NCI-H128 (cell line): ENCODE measurements around the gene PDPK1.
"Not testable (repeated sequence)": the region's sequence is repeated elsewhere in the genome, so short reads cannot be mapped to it uniquely, and the experiment has no call there.

Experiments
- DNase-seq: peaks from one replicate; lab custom pipeline; 2025; ENCODE audit not compliant: unreplicated experiment; lab: John Stamatoyannopoulos, UW

The PDPK1 gene

GRCh38 chr16:2609827-2610470, 72.1 kb downstream of the PDPK1 start:
- DNase-seq: no peak

- DNase-seq: no peak
Measured at GRCh38 chr16:2610781-2611498, 73.1 kb downstream of the PDPK1 start.

GRCh38 chr16:2611499-2611862, 73.7 kb downstream of the PDPK1 start:
- DNase-seq: no peak

- DNase-seq: not testable (repeated sequence)
Measured at GRCh38 chr16:2611877-2612276, 74.1 kb downstream of the PDPK1 start.

- not testable (repeated sequence) for DNase-seq
Measured at GRCh38 chr16:2613251-2613650, 75.4 kb downstream of the PDPK1 start.

GRCh38 chr16:2614761-2615191, 77.0 kb downstream of the PDPK1 start:
- no peak for DNase-seq

GRCh38 chr16:2618964-2619363, 81.1 kb downstream of the PDPK1 start:
- not testable (repeated sequence) for DNase-seq

- not testable (repeated sequence) for DNase-seq
Measured at GRCh38 chr16:2619628-2620027, 81.8 kb downstream of the PDPK1 start.

GRCh38 chr16:2620870-2621269, 83.0 kb downstream of the PDPK1 start:
- not testable (repeated sequence) for DNase-seq

- DNase-seq: not testable (repeated sequence)
Measured at GRCh38 chr16:2621395-2621794, 83.6 kb downstream of the PDPK1 start.

- not testable (repeated sequence) for DNase-seq
Measured at GRCh38 chr16:2627075-2627474, 89.3 kb downstream of the PDPK1 start.

GRCh38 chr16:2631203-2631602, 93.4 kb downstream of the PDPK1 start:
- not testable (repeated sequence) for DNase-seq

- DNase-seq: not testable (repeated sequence)
Measured at GRCh38 chr16:2632291-2632690, 94.5 kb downstream of the PDPK1 start.

GRCh38 chr16:2639071-2639721, 101.4 kb downstream of the PDPK1 start:
- not testable (repeated sequence) for DNase-seq

- not testable (repeated sequence) for DNase-seq
Measured at GRCh38 chr16:2639722-2640072, 101.9 kb downstream of the PDPK1 start.

GRCh38 chr16:2642561-2642960, 104.7 kb downstream of the PDPK1 start:
- not testable (repeated sequence) for DNase-seq

- not testable (repeated sequence) for DNase-seq
Measured at GRCh38 chr16:2644754-2645453, 107.1 kb downstream of the PDPK1 start.

- DNase-seq: not testable (repeated sequence)
Measured at GRCh38 chr16:2651268-2651871, 113.5 kb downstream of the PDPK1 start.
